OCI-LY1 (cell line): Measurements from ENCODE around the gene DHRSX.
"Not testable (repeated sequence)": the region's sequence is repeated elsewhere in the genome, so short reads cannot be mapped to it uniquely, and the experiment has no call there.

Experiments used
- H2AFZ ChIP-seq: fragments of 200-600 bp; sonication (generic), shearing (Covaris generic); 2 replicates; pipeline ENCODE4 v1.6.0; 2014; ENCODE audit warnings: antibody characterized with exemption, mild to moderate bottlenecking, low read length
- H3F3A ChIP-seq: fragments of 200-600 bp; sonication (generic), shearing (Covaris generic); 2 replicates; pipeline ENCODE4 v1.6.0; 2014; ENCODE audit warnings: mild to moderate bottlenecking, antibody characterized with exemption, low read length, moderate library complexity; ENCODE audit not compliant: insufficient read depth
- H3K27ac ChIP-seq: fragments of 200-600 bp; sonication (generic); 2 replicates; pipeline ENCODE4 v1.5.1; 2014; ENCODE audit warnings: low read length, mixed run types, mild to moderate bottlenecking, low read depth; ENCODE audit not compliant: poor library complexity, severe bottlenecking
- H3K27me3 ChIP-seq: fragments of 200-600 bp; sonication (generic); 2 replicates; pipeline ENCODE4 v1.6.0; 2014; ENCODE audit warnings: antibody characterized with exemption, mild to moderate bottlenecking, low read length, moderate library complexity; ENCODE audit not compliant: insufficient read depth
- H3K36me3 ChIP-seq: fragments of 200-600 bp; sonication (generic); 2 replicates; pipeline ENCODE4 v1.6.1; 2014; ENCODE audit warnings: mild to moderate bottlenecking, antibody characterized with exemption, low read length, moderate library complexity, mixed read lengths; ENCODE audit not compliant: insufficient read depth
- H3K4me1 ChIP-seq: fragments of 200-600 bp; sonication (generic); 2 replicates; pipeline ENCODE4 v1.5.1; 2014; ENCODE audit warnings: mild to moderate bottlenecking, low read length, moderate library complexity; ENCODE audit not compliant: insufficient read depth, severe bottlenecking
- H3K4me2 ChIP-seq: fragments of 200-600 bp; sonication (generic), shearing (Covaris generic); 2 replicates; pipeline ENCODE4 v1.6.1; 2014; ENCODE audit warnings: low read length
- H3K4me3 ChIP-seq: fragments of 200-600 bp; sonication (generic); 2 replicates; pipeline ENCODE4 v1.5.1; 2014; ENCODE audit warnings: low read length, low read depth, mild to moderate bottlenecking, mixed read lengths; ENCODE audit not compliant: poor library complexity, severe bottlenecking
- H3K79me2 ChIP-seq: fragments of 200-600 bp; shearing (Covaris generic); 2 replicates; pipeline ENCODE4 v1.6.1; 2016; ENCODE audit warnings: mixed run types, low read length, mixed read lengths; ENCODE audit not compliant: insufficient read depth
- H3K9ac ChIP-seq: fragments of 200-600 bp; sonication (generic), shearing (Covaris generic); 2 replicates; pipeline ENCODE4 v1.6.1; 2014; ENCODE audit warnings: mild to moderate bottlenecking, low read length, mixed read lengths
- H3K9me2 ChIP-seq: fragments of 200-600 bp; sonication (generic), shearing (Covaris generic); 2 replicates; pipeline ENCODE4 v1.6.1; 2014; ENCODE audit warnings: low read depth, mild to moderate bottlenecking, low read length, mixed read lengths
- H3K9me3 ChIP-seq: fragments of 200-600 bp; shearing (Covaris generic); 2 replicates; pipeline ENCODE4 v1.6.1; 2014; ENCODE audit warnings: low read length, mixed read lengths
- H4K20me1 ChIP-seq: fragments of 200-600 bp; sonication (generic), shearing (Covaris generic); 2 replicates; pipeline ENCODE4 v1.6.0; 2016; ENCODE audit warnings: mild to moderate bottlenecking, low read length; ENCODE audit not compliant: insufficient read depth
- CTCF ChIP-seq: fragments of 200-600 bp; sonication (generic), shearing (Covaris generic); IDR thresholded peaks from 2 replicates; pipeline ENCODE4 v1.5.1; 2017; ENCODE audit warnings: mild to moderate bottlenecking, antibody characterized with exemption, low read length, moderate library complexity, mixed read lengths
- EZH2 ChIP-seq: fragments of 200-600 bp; sonication (generic), shearing (Covaris generic); IDR thresholded peaks from 2 replicates; pipeline ENCODE4 v1.8.0; 2017; ENCODE audit warnings: borderline replicate concordance, mixed run types, mild to moderate bottlenecking, antibody characterized with exemption, low read length, moderate library complexity, mixed read lengths

DHRSX gene

DNA sequence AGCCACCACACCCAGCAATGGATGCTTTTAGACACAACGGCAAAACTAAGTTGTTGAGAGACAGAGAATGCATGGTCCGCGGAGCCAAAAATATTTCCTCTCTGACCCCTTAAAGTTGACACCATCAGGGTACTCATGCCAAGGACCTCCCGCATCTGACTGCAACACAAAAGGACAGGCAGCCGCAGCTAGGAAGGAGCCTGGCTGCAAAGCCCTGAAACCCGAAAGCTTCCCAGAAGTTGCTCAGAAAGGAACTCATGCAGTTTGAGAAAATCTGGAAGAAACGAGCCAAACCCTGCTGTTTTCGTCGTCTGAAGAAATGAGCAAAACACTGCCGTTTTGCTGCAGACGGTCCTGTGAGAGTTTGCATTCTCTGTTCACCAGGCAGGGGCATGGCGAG, 16.5 kb downstream of the DHRSX start:
- TF ChIP-seq CTCF (no peak), EZH2 (no peak)
- Histone ChIP-seq H3K9me2 (no peaks in the 10 kb centered on the region), H3K27ac (no peak overlapping the region), H3K27me3 (no peaks in the 10 kb centered on the region), H3K9ac (no peak overlapping the region), H4K20me1 (no peaks in the 10 kb centered on the region), H2AFZ (no peak overlapping the region), H3K4me1 (no peaks in the 10 kb centered on the region), H3K36me3 (peaks cover 62% of the 10 kb centered on the region), H3F3A (no peaks in the 10 kb centered on the region), H3K9me3 (no peaks in the 10 kb centered on the region), H3K4me3 (no peak overlapping the region), H3K79me2 (peaks cover 17% of the 10 kb centered on the region), H3K4me2 (no peak overlapping the region)

DNA sequence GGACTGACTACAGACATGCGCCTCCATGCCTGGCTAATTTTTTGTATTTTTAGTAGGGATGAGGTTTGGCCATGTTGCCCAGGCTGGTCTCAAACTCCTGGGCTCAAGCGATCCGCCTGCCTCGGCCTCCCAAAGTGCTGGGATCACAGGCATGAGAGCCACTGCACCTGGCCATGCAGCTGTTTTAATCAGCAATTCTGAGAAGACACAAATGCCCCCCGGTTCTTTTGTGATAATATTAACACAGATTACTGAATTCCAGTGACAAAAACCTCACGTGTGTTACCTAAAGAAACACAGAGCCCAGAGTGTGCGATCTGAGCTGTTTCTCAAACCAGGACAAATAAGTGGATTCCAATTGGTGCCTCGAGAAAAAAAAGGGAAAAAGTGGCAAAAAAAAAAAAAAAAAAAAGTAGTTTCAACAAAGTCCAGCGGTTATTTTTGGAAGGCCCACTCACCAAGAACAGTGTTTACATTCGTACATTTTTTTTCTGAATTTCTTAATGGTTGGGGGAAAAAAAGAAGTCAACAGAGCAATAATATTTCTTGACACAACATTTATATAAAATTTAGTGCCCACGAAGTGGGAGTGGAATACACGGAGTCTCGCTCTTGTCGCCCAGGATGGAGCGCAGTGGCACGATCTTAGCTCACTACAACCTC, 17.2 kb downstream of the DHRSX start:
- H3K27ac ChIP-seq: no peak overlapping the region
- no peaks in the 10 kb centered on the region for H3K9me3 ChIP-seq

DNA sequence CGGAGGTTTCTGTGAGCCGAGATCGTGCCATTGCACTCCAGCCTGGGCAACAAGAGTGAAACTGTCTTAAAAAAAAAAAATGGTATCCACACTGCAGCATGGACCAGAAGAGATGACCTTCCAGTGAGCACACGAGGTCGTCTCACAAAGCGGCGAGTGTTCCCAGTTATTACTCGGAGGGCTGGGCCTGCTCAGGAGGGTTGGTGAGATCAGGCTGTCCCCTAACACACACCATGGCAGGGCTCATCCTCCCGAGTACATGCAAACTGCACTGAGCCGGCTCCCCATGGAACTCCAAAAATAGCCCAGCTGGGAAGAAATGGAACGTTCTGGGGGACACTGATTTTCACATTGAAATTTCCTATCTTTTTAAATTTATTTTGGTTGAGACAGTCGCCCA, 19.2 kb downstream of the DHRSX start:
- H3K4me2 ChIP-seq, H3K4me3 ChIP-seq, H3K27ac ChIP-seq, H3F3A ChIP-seq, H3K27me3 ChIP-seq, H2AFZ ChIP-seq, H4K20me1 ChIP-seq, H3K9me2 ChIP-seq, H3K9ac ChIP-seq, H3K9me3 ChIP-seq, H3K4me1 ChIP-seq: not testable (repeated sequence)
- peaks cover 36% of the 10 kb centered on the region for H3K36me3 ChIP-seq
- peaks cover 17% of the 10 kb centered on the region for H3K79me2 ChIP-seq

More for the DNA sequence above, 17.2 kb downstream of the DHRSX start:
- H3K4me3 ChIP-seq: no peak overlapping the region
- H4K20me1 ChIP-seq: no peaks in the 10 kb centered on the region
- H3K79me2 ChIP-seq: peaks cover 17% of the 10 kb centered on the region
- no peaks in the 10 kb centered on the region for H3K4me1 ChIP-seq
- TF ChIP-seq EZH2 (no peak), CTCF (no peak)
- H3F3A ChIP-seq: no peaks in the 10 kb centered on the region
- no peak overlapping the region for H3K4me2 ChIP-seq
- no peak overlapping the region for H2AFZ ChIP-seq
- H3K9me2 ChIP-seq: no peaks in the 10 kb centered on the region
- H3K36me3 ChIP-seq: peaks cover 55% of the 10 kb centered on the region
- H3K27me3 ChIP-seq: no peaks in the 10 kb centered on the region
- no peak overlapping the region for H3K9ac ChIP-seq

- H4K20me1 ChIP-seq, H3K9me2 ChIP-seq, H3F3A ChIP-seq, H3K9me3 ChIP-seq, H3K4me1 ChIP-seq, H3K27me3 ChIP-seq, H3K4me3 ChIP-seq, H2AFZ ChIP-seq, H3K9ac ChIP-seq, H3K27ac ChIP-seq, H3K4me2 ChIP-seq: not testable (repeated sequence)
- peaks cover 25% of the 10 kb centered on the region for H3K79me2 ChIP-seq
- peaks cover 26% of the 10 kb centered on the region for H3K36me3 ChIP-seq
Observed at GRCh38 chrX:2479982-2480381, 20.8 kb downstream of the DHRSX start.
